KOPT-K1 (cell line): Measurements from ENCODE around the gene INKA1.
A peak's percentile ranks its signal among the peaks of the same experiment; 100 is the strongest.
"Not testable (repeated sequence)": the region's sequence is repeated elsewhere in the genome, so short reads cannot be mapped to it uniquely, and the experiment has no call there.

ENCODE experiments used
- H3K27ac ChIP-seq: fragments of 200-600 bp; sonication (generic); 2 replicates; pipeline ENCODE4 v1.5.1; 2016; ENCODE audit warnings: antibody characterized with exemption, mild to moderate bottlenecking, low read depth, low read length; ENCODE audit not compliant: poor library complexity, severe bottlenecking
- H3K36me3 ChIP-seq: fragments of 200-600 bp; sonication (generic); 2 replicates; pipeline ENCODE4 v1.5.1; 2017; ENCODE audit warnings: antibody characterized with exemption, mild to moderate bottlenecking, low read length, moderate library complexity; ENCODE audit not compliant: insufficient read depth
- H3K9me3 ChIP-seq: fragments of 200-600 bp; sonication (generic); 2 replicates; pipeline ENCODE4 v1.5.1; 2017; ENCODE audit warnings: antibody characterized with exemption, low read length, mild to moderate bottlenecking; ENCODE audit not compliant: insufficient read depth, poor library complexity, severe bottlenecking

INKA1 gene

GRCh38 chr3:49813497-49814174, 10.6 kb downstream of the INKA1 start, which contains the start of gene UBA7:
TSS of gene UBA7 (minus strand) at chr3:49813953. CDS start at chr3:49813787, 166 bp downstream.
- H3K9me3 ChIP-seq, result no peaks in the 10 kb centered on the region
- H3K27ac ChIP-seq, result peak within 1 kb of the TSS; percentile 88
- H3K36me3 ChIP-seq, result peaks cover 38% of the 10 kb centered on the region; the same call in 1 of the 2 replicates

GRCh38 chr3:49823131-49823530, 20.1 kb downstream of the INKA1 start:
- peaks cover 13% of the 10 kb centered on the region for H3K36me3 ChIP-seq
- not testable (repeated sequence) for H3K9me3 ChIP-seq, H3K27ac ChIP-seq

- Histone ChIP-seq H3K9me3 (no peaks in the 10 kb centered on the region), H3K27ac (no peak overlapping the region), H3K36me3 (peaks cover 42% of the 10 kb centered on the region)
Measured at GRCh38 chr3:49826016-49826415, 23.0 kb downstream of the INKA1 start.

- Histone ChIP-seq H3K27ac (no peak overlapping the region), H3K36me3 (peaks cover 87% of the 10 kb centered on the region), H3K9me3 (no peaks in the 10 kb centered on the region)
Measured at GRCh38 chr3:49831341-49831740, 28.3 kb downstream of the INKA1 start.

GRCh38 chr3:49839193-49839809, 36.2 kb downstream of the INKA1 start:
- no peaks in the 10 kb centered on the region for H3K9me3 ChIP-seq
- H3K27ac ChIP-seq, result no peak overlapping the region
- peaks cover 92% of the 10 kb centered on the region for H3K36me3 ChIP-seq

- Histone ChIP-seq H3K9me3 (no peaks in the 10 kb centered on the region), H3K36me3 (peaks cover 92% of the 10 kb centered on the region), H3K27ac (no peak overlapping the region)
Measured at GRCh38 chr3:49840388-49840787, 37.3 kb downstream of the INKA1 start.

GRCh38 chr3:49841126-49841696, 38.1 kb downstream of the INKA1 start:
- Histone ChIP-seq H3K27ac (no peak overlapping the region), H3K9me3 (no peaks in the 10 kb centered on the region), H3K36me3 (peaks cover 95% of the 10 kb centered on the region)

- no peaks in the 10 kb centered on the region for H3K9me3 ChIP-seq
- H3K27ac ChIP-seq, result no peak overlapping the region
- H3K36me3 ChIP-seq, result peaks cover 94% of the 10 kb centered on the region
Measured at GRCh38 chr3:49841806-49842205, 38.7 kb downstream of the INKA1 start.

GRCh38 chr3:49842843-49843517, 39.9 kb downstream of the INKA1 start:
- peaks cover 92% of the 10 kb centered on the region for H3K36me3 ChIP-seq
- no peak overlapping the region for H3K27ac ChIP-seq
- no peaks in the 10 kb centered on the region for H3K9me3 ChIP-seq

GRCh38 chr3:49844464-49845183, 41.6 kb downstream of the INKA1 start:
- Histone ChIP-seq H3K27ac (no peak overlapping the region), H3K36me3 (peaks cover 86% of the 10 kb centered on the region), H3K9me3 (no peaks in the 10 kb centered on the region)

GRCh38 chr3:49845694-49846093, 42.6 kb downstream of the INKA1 start:
- H3K9me3 ChIP-seq, result no peaks in the 10 kb centered on the region
- H3K36me3 ChIP-seq, result peaks cover 76% of the 10 kb centered on the region
- no peak overlapping the region for H3K27ac ChIP-seq
